Astrocyte of the spinal cord (primary cell): ENCODE measurements around the gene OR52E2.
"Not testable (repeated sequence)": the region's sequence is repeated elsewhere in the genome, so short reads cannot be mapped to it uniquely, and the experiment has no call there.

ENCODE experiments used
- DNase-seq: peaks from one replicate; pipeline ENCODE4 v3.0.0; 2011; ENCODE audit warnings: low read depth, low spot score
- H3K4me3 ChIP-seq: 2 replicates; pipeline ENCODE4 v1.5.1; 2011; ENCODE audit warnings: low read depth, mild to moderate bottlenecking, low read length, moderate library complexity
- in situ Hi-C: cut with HindIII; loops from 2 replicates; pipeline ENCODE4 v1.10.0; 2017; ENCODE audit warnings: low sequenced_read_pairs
- TF ChIP-seq, protein P1 (sequence below): IDR thresholded peaks from 2 replicates; pipeline ENCODE4 v1.5.1; 2012; ENCODE audit warnings: low read depth, mild to moderate bottlenecking, low read length, inconsistent platforms

OR52E2 gene

DNA sequence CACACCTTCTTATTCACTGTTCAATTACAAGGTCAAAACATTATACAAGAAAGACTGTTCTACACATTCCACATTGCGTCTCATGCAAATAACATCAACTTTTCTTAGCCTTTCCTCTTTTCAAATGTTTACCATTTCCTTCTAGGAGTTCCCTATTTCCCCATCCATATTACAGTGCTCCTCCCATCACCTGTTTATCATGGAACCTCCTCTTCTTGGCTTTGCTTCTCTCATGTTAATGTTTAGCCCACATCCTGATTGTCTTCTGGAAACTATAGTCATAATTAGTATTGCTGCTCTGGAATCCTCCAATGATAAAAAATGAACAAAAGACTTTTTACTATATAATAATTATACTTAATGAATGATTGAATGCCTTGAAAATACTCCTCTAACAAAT lies 31.2 kb upstream of the OR52E2 start:
- no peak overlapping the region for H3K4me3 ChIP-seq
- TF ChIP-seq, protein P1, sequence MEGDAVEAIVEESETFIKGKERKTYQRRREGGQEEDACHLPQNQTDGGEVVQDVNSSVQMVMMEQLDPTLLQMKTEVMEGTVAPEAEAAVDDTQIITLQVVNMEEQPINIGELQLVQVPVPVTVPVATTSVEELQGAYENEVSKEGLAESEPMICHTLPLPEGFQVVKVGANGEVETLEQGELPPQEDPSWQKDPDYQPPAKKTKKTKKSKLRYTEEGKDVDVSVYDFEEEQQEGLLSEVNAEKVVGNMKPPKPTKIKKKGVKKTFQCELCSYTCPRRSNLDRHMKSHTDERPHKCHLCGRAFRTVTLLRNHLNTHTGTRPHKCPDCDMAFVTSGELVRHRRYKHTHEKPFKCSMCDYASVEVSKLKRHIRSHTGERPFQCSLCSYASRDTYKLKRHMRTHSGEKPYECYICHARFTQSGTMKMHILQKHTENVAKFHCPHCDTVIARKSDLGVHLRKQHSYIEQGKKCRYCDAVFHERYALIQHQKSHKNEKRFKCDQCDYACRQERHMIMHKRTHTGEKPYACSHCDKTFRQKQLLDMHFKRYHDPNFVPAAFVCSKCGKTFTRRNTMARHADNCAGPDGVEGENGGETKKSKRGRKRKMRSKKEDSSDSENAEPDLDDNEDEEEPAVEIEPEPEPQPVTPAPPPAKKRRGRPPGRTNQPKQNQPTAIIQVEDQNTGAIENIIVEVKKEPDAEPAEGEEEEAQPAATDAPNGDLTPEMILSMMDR, result no peak
- DNase-seq, result no peak
- in situ Hi-C loops, result no loop called here

DNA sequence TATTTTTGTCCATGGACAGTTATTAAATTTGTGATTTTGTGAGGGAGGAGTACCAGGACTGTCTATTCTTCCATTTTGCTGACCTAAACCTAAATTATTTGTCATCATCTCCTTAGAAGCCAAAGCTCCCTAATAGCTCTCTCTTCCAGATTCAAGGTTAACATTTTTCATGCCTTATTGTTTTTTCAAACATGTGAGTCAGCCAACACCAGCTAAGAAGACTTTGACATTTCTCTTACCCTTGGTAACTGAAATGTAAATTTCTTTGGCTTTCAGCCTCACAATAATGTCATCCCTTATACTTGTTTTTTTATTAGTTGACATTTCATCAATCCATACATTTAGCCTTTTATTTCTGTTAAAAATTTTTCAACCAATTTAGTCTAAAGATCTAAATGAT lies 29.1 kb upstream of the OR52E2 start:
- DNase-seq, result no peak
- TF ChIP-seq, protein P1, result no peak
- no peak overlapping the region for H3K4me3 ChIP-seq
- in situ Hi-C loops, result no loop called here

DNA sequence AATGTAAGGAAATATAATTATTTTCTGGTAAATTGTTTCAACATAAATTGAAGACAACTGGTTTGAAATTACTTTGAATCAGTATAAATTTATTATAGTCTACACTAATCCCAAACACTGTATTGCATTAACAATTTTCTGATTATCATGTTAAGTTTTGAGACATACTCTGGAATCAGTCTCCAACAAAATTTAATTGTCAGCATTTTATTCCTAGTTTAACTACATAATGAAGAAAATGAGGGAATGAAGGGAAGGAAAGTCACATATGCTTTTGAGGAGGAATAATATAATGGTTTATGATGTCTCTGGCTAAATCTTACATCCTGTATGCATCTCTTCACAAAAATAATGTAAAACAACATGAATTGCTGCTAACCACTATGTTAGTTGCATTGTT lies 24.2 kb upstream of the OR52E2 start:
- in situ Hi-C loops, result no loop called here
- TF ChIP-seq, protein P1, result no peak
- no peak for DNase-seq
- no peak overlapping the region for H3K4me3 ChIP-seq

DNA sequence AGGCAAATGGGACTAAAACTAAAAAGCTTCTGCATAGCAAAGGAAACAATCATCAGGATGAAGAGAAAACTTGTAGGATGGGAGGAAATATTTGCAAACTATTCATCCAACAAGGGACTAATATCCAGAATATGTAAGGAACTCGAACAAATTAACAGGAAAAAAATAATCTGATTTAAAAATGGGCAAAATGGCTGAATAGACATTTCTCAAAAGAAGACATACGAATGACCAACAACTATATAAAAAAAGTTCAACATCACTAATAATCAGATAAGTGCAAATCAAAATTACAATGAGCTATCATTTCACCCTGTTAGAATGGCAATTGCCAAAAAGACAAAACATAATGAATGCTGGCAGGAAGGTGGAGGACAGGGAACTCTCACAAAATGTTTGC lies 22.0 kb upstream of the OR52E2 start:
- in situ Hi-C loops, result no loop called here
- DNase-seq, result no peak
- TF ChIP-seq, protein P1, result no peak
- H3K4me3 ChIP-seq, result no peak overlapping the region

DNA sequence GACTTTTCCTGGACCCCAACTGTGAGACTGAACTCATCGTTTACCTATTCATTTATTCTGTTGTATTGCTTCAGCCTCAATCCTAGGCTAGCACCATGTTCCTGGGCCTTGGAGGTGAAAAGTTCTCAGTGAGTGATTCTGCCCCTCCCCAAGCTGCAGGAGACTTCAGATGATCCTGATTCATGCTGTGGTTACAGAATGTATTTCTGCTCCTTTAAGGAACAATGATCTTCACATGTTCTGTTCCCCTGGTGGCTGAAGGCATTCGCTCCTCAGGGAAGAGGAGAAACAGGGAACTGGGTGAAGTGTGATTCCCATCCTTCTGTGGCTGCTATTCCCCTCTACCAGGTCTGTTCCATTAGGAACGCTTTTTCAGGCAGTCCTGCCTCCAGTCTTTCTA lies 12.4 kb upstream of the OR52E2 start:
- no peak overlapping the region for H3K4me3 ChIP-seq
- TF ChIP-seq, protein P1, result no peak
- no peak for DNase-seq
- in situ Hi-C loops, result no loop called here

DNA sequence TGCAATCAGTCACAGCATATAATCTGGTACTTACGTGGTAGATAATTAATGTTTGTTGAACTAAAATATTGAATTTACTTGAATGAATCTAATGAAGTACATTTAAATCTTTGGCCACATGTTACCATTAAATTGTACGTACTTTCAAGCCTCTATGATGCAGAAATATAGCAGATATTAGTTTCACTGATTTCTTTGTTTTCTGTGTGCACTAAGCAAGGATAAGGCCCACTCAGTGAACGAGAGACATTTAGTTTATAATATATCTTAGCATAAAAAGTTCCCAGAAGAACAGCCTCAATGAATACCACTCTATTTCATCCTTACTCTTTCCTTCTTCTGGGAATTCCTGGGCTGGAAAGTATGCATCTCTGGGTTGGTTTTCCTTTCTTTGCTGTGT lies 9.8 kb upstream of the OR52E2 start, which contains the start of gene OR52E1:
OR52E1 (plus strand) TSS at position 301 of the 400 bp plus-strand sequence.
- no peak for DNase-seq
- no peak within 1 kb of the TSS for H3K4me3 ChIP-seq
- in situ Hi-C loops, result no loop called here
- TF ChIP-seq, protein P1, result no peak

DNA sequence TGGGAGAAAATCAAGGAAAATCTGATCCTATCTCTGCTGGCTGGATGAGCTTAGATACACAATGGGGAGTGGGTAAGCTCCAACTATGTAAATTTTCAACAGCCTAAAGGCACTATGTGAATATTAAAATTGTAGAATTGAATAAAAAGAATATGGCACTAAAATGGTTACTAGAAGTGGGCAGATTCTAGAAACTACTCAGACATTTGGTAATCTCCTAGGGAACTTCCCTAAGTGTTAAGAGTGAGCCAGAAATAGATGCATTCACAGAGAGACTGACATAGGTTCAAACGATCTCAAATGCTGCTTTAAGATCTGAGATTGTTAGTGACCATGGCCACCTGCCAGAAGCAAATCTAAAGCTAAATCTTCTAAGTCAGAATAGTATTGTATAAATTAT lies 5.6 kb upstream of the OR52E2 start:
- DNase-seq, result no peak
- in situ Hi-C loops, result no loop called here
- no peak overlapping the region for H3K4me3 ChIP-seq
- TF ChIP-seq, protein P1, result no peak

DNA sequence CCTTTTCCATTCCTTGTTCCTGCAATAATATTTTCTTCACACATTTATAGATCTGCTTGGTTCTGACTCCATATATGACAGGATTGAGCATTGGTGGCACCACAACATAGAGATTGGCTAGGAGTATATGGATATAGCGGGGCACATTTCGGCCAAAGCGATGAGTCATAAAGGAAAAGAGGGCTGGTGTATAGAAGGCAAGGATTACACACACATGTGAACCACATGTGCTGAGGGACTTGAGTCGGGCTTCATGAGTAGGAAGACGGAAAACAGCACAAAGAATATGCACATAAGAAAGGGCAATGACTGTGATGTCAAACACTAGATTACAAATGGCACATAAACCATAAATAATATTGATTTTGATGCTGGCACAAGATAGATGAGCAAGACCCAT lies 748 bp downstream of the OR52E2 start:
- H3K4me3 ChIP-seq, DNase-seq, in situ Hi-C loops: not testable (repeated sequence)
